ENCODE data around the gene TSC1. TPM values are rescaled to one million over a fixed set of nuclear protein-coding genes. Genes with fewer than 3 reads are reported as not detected.
A peak's percentile ranks its signal among the peaks of the same experiment; 100 is the strongest.

The TSC1 gene
- total RNA-seq, 2 experiments from 2014 or later, result 23.9 to 28.6 TPM

DNA sequence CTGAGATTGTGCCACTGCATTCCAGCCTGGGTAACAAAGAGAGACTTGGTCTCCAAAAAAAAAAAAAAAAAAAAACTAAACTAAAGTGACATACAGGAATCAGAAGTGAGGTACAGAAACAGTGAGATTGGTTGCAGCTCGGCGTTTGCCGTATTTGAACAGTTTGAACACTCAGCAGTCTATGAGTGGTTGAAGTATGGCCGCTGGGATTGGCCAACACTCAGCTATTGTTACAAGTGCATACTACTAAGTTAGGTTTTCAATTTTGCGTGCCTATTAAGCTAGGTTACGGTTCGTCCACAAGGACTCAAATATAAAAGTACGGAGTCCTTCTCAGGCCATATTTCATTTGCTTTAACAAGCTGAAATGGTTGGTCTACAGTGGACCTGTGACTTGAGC, 3.3 kb upstream of the TSC1 start:
- no peak overlapping the region for H3K27ac Mint-ChIP-seq
- DNase-seq (no peak), ATAC-seq (no peak)
- H3K27me3 Mint-ChIP-seq, result no peaks in the 10 kb centered on the region
- H3K9me3 Mint-ChIP-seq (ENCODE audit: low read depth), result no peaks in the 10 kb centered on the region
- H3K36me3 Mint-ChIP-seq (ENCODE audit: low read depth), result no peaks in the 10 kb centered on the region
- intact Hi-C loops (cut with DNase I, micrococcal nuclease), result no loop called here
- ChIA-PET CTCF (no interaction called here), POLR2A (no interaction called here)
- peaks cover 18% of the 10 kb centered on the region for H3K4me1 Mint-ChIP-seq
- H3K4me3 Mint-ChIP-seq, result no peak overlapping the region

GRCh38 chr9:132946631-132947295, 2.3 kb upstream of the TSC1 start:
- Mint-ChIP-seq H3K4me1 (peaks cover 26% of the 10 kb centered on the region), H3K27me3 (no peaks in the 10 kb centered on the region), H3K4me3 (no peak overlapping the region), H3K27ac (no peak overlapping the region), H3K36me3 (ENCODE audit: low read depth) (no peaks in the 10 kb centered on the region), H3K9me3 (ENCODE audit: low read depth) (no peaks in the 10 kb centered on the region)
- ATAC-seq, result no peak
- no peak for DNase-seq
- ChIA-PET POLR2A (no interaction called here), CTCF (interaction anchor here (0.6 to 1.1 kb wide), 4 partner anchors 25 to 96 kb away, joined by 3 to 4 read pairs (median 3); partner anchors contain the start of gene GTF3C5)
- intact Hi-C loops (cut with DNase I, micrococcal nuclease), result no loop called here

DNA sequence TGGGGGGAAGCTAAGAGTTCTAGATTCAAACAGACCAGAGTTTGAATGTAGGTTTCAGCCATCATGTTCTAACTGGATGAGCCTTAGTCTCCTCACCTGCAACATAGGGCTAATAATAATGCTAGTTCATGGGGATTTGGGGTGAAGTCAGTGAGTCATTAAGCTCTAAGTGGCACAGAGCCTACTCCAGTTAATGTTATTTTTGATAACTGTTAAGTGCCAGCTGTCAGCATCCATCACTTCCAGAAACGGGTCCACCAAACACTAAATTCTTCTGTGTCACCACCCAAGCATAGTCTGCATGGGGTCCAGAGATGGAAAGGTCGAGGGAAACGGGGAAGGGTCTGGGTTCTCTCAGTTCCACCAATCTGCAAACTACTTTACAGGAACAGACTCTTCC, 1.8 kb upstream of the TSC1 start:
- intact Hi-C loops (cut with DNase I, micrococcal nuclease), result no loop called here
- no peaks in the 10 kb centered on the region for H3K27me3 Mint-ChIP-seq
- ATAC-seq (no peak), DNase-seq (no peak)
- no peak overlapping the region for H3K4me3 Mint-ChIP-seq
- ChIA-PET CTCF (interaction anchor here (0.6 to 1.3 kb wide), 4 partner anchors 16 to 95 kb away, joined by 3 read pairs; partner anchors contain the start of gene GTF3C5), POLR2A (no interaction called here)
- no peaks in the 10 kb centered on the region for H3K9me3 Mint-ChIP-seq (ENCODE audit: low read depth)
- H3K4me1 Mint-ChIP-seq, result peaks cover 31% of the 10 kb centered on the region
- H3K36me3 Mint-ChIP-seq (ENCODE audit: low read depth), result no peaks in the 10 kb centered on the region
- no peak overlapping the region for H3K27ac Mint-ChIP-seq

DNA sequence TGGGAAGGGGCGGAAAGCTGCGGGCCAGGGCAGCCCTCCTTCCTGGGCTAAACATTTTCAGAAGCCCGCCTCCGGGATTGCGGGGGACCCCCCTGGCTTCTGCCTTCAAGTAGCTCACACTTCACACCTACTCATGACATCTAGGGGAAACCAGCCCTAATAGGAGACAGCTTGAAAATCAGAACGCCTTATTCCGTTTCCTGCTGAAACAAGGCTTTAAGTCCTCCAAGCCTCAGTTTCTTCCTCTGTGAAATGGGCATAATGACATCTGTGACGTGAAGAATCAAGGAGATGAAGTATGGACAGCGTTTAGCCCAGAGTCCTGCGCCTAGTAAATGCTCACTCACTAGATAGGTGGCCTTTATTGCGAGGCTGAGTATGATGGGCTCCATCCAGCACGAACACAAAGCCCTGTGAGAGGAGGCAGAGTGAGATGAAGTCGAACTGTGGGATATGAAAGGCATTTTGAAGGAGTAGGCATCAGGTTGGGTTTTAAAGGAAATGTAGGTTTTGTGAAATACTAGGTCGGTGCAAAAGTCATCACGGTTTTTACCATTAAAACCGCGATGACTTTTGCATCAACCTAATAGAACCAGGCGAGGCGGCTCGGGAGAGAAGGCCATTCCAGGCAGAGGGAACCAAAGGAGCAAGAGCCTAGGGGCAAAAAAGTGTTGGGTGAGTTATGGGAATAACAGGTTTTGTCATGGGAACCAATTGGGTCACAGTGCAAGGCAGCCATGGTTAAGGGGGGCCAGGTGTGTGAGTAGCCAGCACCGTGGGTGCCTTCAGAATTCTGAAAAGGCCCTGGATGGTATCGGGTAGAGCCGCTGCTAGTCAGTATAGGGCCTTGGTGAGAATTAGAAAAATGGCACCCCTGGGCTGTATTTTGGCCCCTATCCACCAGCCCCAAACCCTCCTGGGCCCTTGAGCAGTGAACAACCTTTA, 1.0 kb upstream of the TSC1 start:
- Mint-ChIP-seq H3K27me3 (no peaks in the 10 kb centered on the region), H3K9me3 (ENCODE audit: low read depth) (no peaks in the 10 kb centered on the region), H3K4me1 (peaks cover 31% of the 10 kb centered on the region), H3K4me3 (peak overlapping the region; percentile 81), H3K27ac (peak overlapping the region; percentile 99), H3K36me3 (ENCODE audit: low read depth) (no peaks in the 10 kb centered on the region)
- ATAC-seq (peak; percentile 21), DNase-seq (no peak)
- CTCF ChIA-PET, result interaction anchor here (1.3 to 2.2 kb wide), 3 partner anchors 11 to 44 kb away, joined by 3 to 7 read pairs (median 5); no protein-coding TSS in a partner anchor
- intact Hi-C loops (cut with DNase I, micrococcal nuclease), result loop anchor here in 1 of 2 experiments (2.0 kb wide), 2 partner anchors 77 to 175 kb away; partner anchors contain the start of gene RALGDS
- POLR2A ChIA-PET, result interaction anchor here (1.2 kb wide), 1 partner anchor 11 kb away, joined by 3 read pairs; no protein-coding TSS in a partner anchor

- ATAC-seq, result no peak
These were observed 644 bp downstream of the TSC1 start for GRCh38 chr9:132943651-132944293.

DNA sequence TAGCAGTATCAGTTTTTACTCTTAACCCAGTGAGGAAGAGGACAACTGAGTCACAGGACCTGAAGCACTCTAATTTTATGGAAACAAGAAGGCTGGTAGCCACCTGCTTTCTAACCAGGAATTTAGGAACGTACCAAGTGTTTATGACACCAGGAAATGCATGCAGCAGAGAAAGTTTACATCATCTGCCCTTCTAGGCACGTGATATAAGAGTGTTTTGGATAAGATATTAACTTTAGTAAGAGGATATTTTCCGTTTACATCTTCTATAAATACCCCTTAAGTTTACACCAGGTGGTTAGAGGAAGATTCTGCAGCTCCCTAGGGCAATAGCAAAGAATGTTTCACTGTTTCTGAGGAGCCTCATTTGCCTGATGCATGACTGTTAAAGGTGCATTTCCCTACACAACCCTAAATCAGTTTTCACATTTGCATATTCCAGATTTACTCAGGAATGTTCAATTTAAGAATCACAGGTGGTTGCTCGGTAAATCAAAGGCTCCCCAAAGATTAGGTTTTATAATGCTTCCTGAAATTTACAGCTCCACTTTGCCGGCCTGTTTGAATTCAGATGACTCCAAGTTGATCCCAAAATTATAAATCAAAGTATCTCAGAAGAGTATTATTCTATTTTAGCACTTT, 1.8 kb downstream of the TSC1 start:
- Mint-ChIP-seq H3K4me3 (peak overlapping the region; percentile 81), H3K36me3 (ENCODE audit: low read depth) (no peaks in the 10 kb centered on the region), H3K9me3 (ENCODE audit: low read depth) (no peaks in the 10 kb centered on the region), H3K27ac (no peak overlapping the region), H3K4me1 (peaks cover 31% of the 10 kb centered on the region), H3K27me3 (no peaks in the 10 kb centered on the region)
- DNase-seq (no peak), ATAC-seq (no peak)
- ChIA-PET POLR2A (interaction anchor here (0.8 kb wide), 1 partner anchor 32 kb away, joined by 3 read pairs; no protein-coding TSS in a partner anchor), CTCF (interaction anchor here (0.5 to 1.9 kb wide), 6 partner anchors 11 to 435 kb away, joined by 3 to 4 read pairs (median 4); partner anchors contain the start of gene GTF3C5)
- intact Hi-C loops (cut with DNase I, micrococcal nuclease), result loop anchor here in 1 of 2 experiments (5.0 kb wide), 1 partner anchor 1815 kb away; the partner anchor contains the start of gene NUP214

More at GRCh38 chr9:132943651-132944293, 644 bp downstream of the TSC1 start:
- intact Hi-C loops (cut with DNase I, micrococcal nuclease), result loop anchor here in 1 of 2 experiments (1.0 to 5.0 kb wide), 16 partner anchors 41 to 1816 kb away; partner anchors contain the start of genes AK8, GTF3C4, GTF3C5 and MED22
- CTCF ChIA-PET, result interaction anchor here (0.5 to 2.2 kb wide), 9 partner anchors 9 to 436 kb away, joined by 3 to 7 read pairs (median 3); no protein-coding TSS in a partner anchor
- Mint-ChIP-seq H3K27ac (peak overlapping the region; percentile 79), H3K4me3 (peak overlapping the region; percentile 81), H3K4me1 (peaks cover 31% of the 10 kb centered on the region), H3K9me3 (ENCODE audit: low read depth) (no peaks in the 10 kb centered on the region), H3K36me3 (ENCODE audit: low read depth) (no peaks in the 10 kb centered on the region), H3K27me3 (no peaks in the 10 kb centered on the region)
- POLR2A ChIA-PET, result interaction anchor here (0.6 to 1.2 kb wide), 3 partner anchors 10 to 41 kb away, joined by 3 to 4 read pairs (median 3); no protein-coding TSS in a partner anchor
- peak; percentile 9 for DNase-seq

- Mint-ChIP-seq H3K4me1 (peaks cover 24% of the 10 kb centered on the region), H3K4me3 (no peak overlapping the region), H3K36me3 (ENCODE audit: low read depth) (peaks cover 5% of the 10 kb centered on the region), H3K27me3 (no peaks in the 10 kb centered on the region), H3K27ac (no peak overlapping the region), H3K9me3 (ENCODE audit: low read depth) (no peaks in the 10 kb centered on the region)
- ChIA-PET CTCF (interaction anchor here (0.9 kb wide), 1 partner anchor 9 kb away, joined by 4 read pairs; no protein-coding TSS in a partner anchor), POLR2A (no interaction called here)
- DNase-seq (no peak), ATAC-seq (no peak)
- intact Hi-C loops (cut with DNase I, micrococcal nuclease), result no loop called here
These were observed 5.2 kb downstream of the TSC1 start for GRCh38 chr9:132939169-132939568.

- no peak for ATAC-seq
- intact Hi-C loops (cut with DNase I, micrococcal nuclease), result no loop called here
These were observed 6.9 kb downstream of the TSC1 start for GRCh38 chr9:132937463-132937901.

GRCh38 chr9:132935026-132935425, 9.4 kb downstream of the TSC1 start:
- Mint-ChIP-seq H3K27ac (no peak overlapping the region), H3K27me3 (no peaks in the 10 kb centered on the region), H3K36me3 (ENCODE audit: low read depth) (peaks cover 8% of the 10 kb centered on the region), H3K9me3 (ENCODE audit: low read depth) (no peaks in the 10 kb centered on the region), H3K4me3 (no peak overlapping the region), H3K4me1 (no peaks in the 10 kb centered on the region)
- ChIA-PET POLR2A (no interaction called here), CTCF (interaction anchor here (0.7 to 1.8 kb wide), 7 partner anchors 9 to 400 kb away, joined by 3 to 7 read pairs (median 4); partner anchors contain the start of gene TSC1)
- no peak for ATAC-seq
- no peak for DNase-seq
- intact Hi-C loops (cut with DNase I, micrococcal nuclease), result no loop called here

More at GRCh38 chr9:132937463-132937901, 6.9 kb downstream of the TSC1 start:
- ChIA-PET POLR2A (no interaction called here), CTCF (no interaction called here)
- no peak for DNase-seq
- H3K27ac Mint-ChIP-seq, result no peak overlapping the region
- H3K9me3 Mint-ChIP-seq (ENCODE audit: low read depth), result no peaks in the 10 kb centered on the region
- no peaks in the 10 kb centered on the region for H3K27me3 Mint-ChIP-seq
- H3K36me3 Mint-ChIP-seq (ENCODE audit: low read depth), result peaks cover 8% of the 10 kb centered on the region
- H3K4me3 Mint-ChIP-seq, result no peak overlapping the region
- H3K4me1 Mint-ChIP-seq, result peaks cover 10% of the 10 kb centered on the region

GRCh38 chr9:132931178-132931735, 13.2 kb downstream of the TSC1 start:
- Mint-ChIP-seq H3K27me3 (no peaks in the 10 kb centered on the region), H3K4me3 (no peak overlapping the region), H3K36me3 (ENCODE audit: low read depth) (peaks cover 14% of the 10 kb centered on the region), H3K27ac (no peak overlapping the region), H3K4me1 (no peaks in the 10 kb centered on the region), H3K9me3 (ENCODE audit: low read depth) (no peaks in the 10 kb centered on the region)
- ATAC-seq (no peak), DNase-seq (no peak)
- CTCF ChIA-PET, result interaction anchor here (0.7 to 0.8 kb wide), 3 partner anchors 12 to 1063 kb away, joined by 3 to 4 read pairs (median 4); partner anchors contain the start of gene TSC1
- intact Hi-C loops (cut with DNase I, micrococcal nuclease), result no loop called here
- POLR2A ChIA-PET, result no interaction called here

Data from activated CD4-positive, alpha-beta T cell treated with anti-CD3 and anti-CD28 coated beads for 36 hours (primary cell).